Measurements from ENCODE around the gene APBA2. TPM values are rescaled to one million over a fixed set of nuclear protein-coding genes. Genes with fewer than 3 reads are reported as not detected.

Gene APBA2
- total RNA-seq, 2 donors from 2014 or later, result 27.1 to 28.9 TPM

DNA sequence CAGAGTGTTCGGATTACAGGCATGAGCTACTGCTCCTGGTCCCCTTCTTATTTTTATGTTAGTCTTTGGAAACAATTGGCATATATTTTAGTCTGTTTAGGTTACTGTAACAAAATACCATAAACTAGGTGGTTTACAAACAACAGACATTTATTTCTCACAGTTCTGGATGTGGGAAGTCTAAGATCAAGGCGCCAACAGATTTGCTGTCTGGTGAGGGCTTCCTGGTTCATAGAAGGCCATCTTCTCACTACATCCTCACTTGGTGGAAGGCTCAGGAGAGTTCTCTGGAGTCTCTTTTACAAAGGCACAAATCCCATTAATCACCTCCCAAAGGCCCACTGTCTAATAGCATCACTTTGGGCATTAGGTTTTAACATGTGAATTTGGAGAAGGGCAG, 101.0 kb downstream of the APBA2 start:
- DNase-seq (no peak), ATAC-seq (no peak)
- no peaks in the 10 kb centered on the region for H3K36me3 Mint-ChIP-seq (ENCODE audit: low read depth)
- no peak overlapping the region for H3K27ac Mint-ChIP-seq
- peaks cover 13% of the 10 kb centered on the region for H3K4me1 Mint-ChIP-seq
- no peak overlapping the region for H3K4me3 Mint-ChIP-seq
- H3K9me3 ChIP-seq (ENCODE audit: control insufficient read depth, low read length, poor library complexity, severe bottlenecking), result no peaks in the 10 kb centered on the region
- H3K27me3 Mint-ChIP-seq, result no peaks in the 10 kb centered on the region

DNA sequence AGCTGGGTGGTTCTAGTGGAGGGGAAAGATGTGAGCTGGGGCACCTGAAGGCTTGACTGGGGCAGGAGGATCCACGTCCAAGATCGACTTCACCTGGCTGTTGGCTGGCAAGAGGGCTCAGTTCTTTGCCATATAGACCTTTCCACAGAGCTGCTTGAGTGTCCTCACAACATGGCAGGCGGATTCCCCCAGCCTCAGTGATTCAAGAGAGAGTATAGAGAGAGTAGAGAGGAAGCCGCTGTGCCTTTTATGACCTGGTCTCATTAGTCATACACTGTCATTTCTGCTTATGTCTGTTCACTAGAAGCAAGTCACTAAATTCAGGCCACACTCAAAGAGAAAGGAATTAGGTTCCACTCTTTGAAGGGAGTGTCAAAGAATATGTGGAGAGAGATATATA, 101.6 kb downstream of the APBA2 start:
- H3K27me3 Mint-ChIP-seq, result no peaks in the 10 kb centered on the region
- H3K4me1 Mint-ChIP-seq, result peaks cover 14% of the 10 kb centered on the region
- ATAC-seq, result no peak

DNA sequence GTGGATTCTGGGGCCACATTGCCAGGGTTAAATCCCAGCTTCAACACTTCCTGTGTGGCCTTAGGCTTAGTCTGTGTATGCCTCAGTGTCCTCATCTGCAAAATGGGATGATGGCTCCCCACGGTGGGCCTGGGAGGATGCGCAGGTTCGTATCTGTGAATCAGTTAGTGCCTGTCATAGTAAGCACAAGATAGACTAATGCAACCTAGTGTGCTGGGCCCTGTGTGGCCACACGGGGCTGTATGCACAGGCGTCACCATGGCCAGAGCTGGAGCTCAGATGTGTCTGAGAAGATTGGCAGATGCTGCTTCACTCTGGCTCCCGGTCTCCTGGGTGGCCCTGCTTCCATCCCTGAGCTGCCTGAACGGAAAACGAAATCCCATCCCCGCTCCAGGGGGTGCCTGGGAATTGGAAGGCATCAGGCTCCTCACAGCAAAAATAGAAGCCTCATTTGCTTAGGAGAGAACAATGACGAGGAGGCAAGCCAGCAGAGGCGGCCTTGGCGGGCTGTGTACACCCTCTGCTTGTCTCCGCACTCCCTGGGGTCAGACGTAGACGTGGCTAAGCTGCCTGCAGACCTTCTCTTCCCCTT, 103.6 kb downstream of the APBA2 start:
- Mint-ChIP-seq H3K27ac (no peak overlapping the region), H3K4me1 (peaks cover 34% of the 10 kb centered on the region), H3K36me3 (ENCODE audit: low read depth) (no peaks in the 10 kb centered on the region), H3K4me3 (no peak overlapping the region), H3K27me3 (no peaks in the 10 kb centered on the region)
- ATAC-seq (no peak), DNase-seq (no peak)
- H3K9me3 ChIP-seq (ENCODE audit: control insufficient read depth, low read length, poor library complexity, severe bottlenecking), result no peaks in the 10 kb centered on the region

More for the DNA sequence above, 101.6 kb downstream of the APBA2 start:
- no peak for DNase-seq
- Mint-ChIP-seq H3K36me3 (ENCODE audit: low read depth) (no peaks in the 10 kb centered on the region), H3K4me3 (no peak overlapping the region), H3K27ac (no peak overlapping the region)
- H3K9me3 ChIP-seq (ENCODE audit: control insufficient read depth, low read length, poor library complexity, severe bottlenecking), result no peaks in the 10 kb centered on the region

- DNase-seq, result no peak
- no peak overlapping the region for H3K27ac Mint-ChIP-seq
- H3K9me3 ChIP-seq (ENCODE audit: control insufficient read depth, low read length, poor library complexity, severe bottlenecking), result no peaks in the 10 kb centered on the region
- H3K27me3 Mint-ChIP-seq, result no peaks in the 10 kb centered on the region
- H3K4me1 Mint-ChIP-seq, result peaks cover 33% of the 10 kb centered on the region
- no peak for ATAC-seq
- H3K4me3 Mint-ChIP-seq, result no peak overlapping the region
- no peaks in the 10 kb centered on the region for H3K36me3 Mint-ChIP-seq (ENCODE audit: low read depth)
Measured at GRCh38 chr15:28989896-28990295, 104.1 kb downstream of the APBA2 start.

DNA sequence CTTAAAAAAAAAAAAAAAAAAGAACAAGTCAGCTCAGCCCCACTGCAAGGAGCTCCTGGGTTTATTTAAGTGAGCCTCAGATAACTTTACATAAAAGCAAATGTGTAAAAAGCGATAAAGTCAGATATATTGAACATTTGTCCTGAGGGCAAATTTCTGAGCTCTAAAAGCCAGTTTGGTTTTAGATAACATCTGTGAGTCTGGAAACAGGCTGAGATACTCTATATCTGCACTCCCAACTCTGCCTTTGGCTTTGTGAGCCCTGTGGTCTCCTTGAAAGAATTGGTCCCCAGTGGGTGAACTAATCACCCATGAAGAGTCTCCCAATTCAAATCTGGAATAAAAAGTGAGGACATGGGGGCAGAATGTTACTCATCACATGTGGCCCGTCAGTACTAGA, 104.6 kb downstream of the APBA2 start:
- DNase-seq (no peak), ATAC-seq (no peak)
- Mint-ChIP-seq H3K4me3 (no peak overlapping the region), H3K27me3 (no peaks in the 10 kb centered on the region), H3K4me1 (peaks cover 32% of the 10 kb centered on the region), H3K27ac (no peak overlapping the region), H3K36me3 (ENCODE audit: low read depth) (no peaks in the 10 kb centered on the region)
- H3K9me3 ChIP-seq (ENCODE audit: control insufficient read depth, low read length, poor library complexity, severe bottlenecking), result no peaks in the 10 kb centered on the region

DNA sequence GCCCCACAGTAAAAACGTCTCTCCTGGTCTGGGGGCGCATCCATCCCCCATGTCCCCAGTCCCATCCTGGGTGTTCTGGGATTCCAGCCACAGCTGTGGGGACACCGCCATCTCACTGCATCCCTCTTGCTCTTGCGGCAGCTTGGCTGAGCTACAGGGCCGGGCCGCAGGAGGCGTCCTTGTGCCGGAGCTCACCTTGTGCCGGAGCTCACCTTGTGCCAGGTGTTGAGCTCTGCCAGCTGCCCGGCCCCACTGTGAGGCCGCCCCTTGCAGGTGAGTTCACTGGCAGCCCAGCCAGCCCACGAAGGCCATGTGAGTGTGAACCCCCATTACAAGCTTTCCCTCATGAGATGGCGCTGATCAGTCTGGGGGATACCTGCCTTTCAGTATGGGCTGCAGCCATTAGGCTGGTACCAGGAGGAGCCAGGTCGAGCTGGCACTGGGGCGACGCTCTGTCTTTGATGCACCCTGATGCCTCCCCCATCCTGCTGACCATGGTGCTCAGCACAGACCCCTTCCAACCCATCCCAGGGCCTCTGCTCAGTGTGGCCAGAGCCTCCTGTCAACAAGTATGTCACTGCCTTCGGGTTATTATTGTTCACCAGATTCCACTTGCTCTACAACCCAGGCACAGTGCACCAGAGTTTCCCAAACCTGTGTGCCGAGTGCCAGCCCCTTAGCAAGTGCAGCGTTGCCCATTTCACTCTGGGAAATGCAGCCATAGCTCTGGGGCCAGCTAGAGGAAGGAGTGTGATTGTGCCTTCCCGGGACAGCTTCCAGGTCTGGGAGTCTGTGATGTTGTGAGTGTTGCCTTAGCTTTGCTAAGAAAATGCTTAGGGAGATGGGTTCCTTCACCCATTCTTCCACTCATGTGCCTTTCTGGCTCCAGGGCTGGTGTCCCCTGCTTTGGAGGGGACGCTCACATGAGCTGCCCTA, 105.7 kb downstream of the APBA2 start:
- ATAC-seq (no peak), DNase-seq (no peak)
- H3K27ac Mint-ChIP-seq, result no peak overlapping the region
- H3K27me3 Mint-ChIP-seq, result no peaks in the 10 kb centered on the region
- H3K4me1 Mint-ChIP-seq, result peaks cover 29% of the 10 kb centered on the region
- peaks cover under 1% of the 10 kb centered on the region for H3K36me3 Mint-ChIP-seq (ENCODE audit: low read depth)
- no peak overlapping the region for H3K4me3 Mint-ChIP-seq
- no peaks in the 10 kb centered on the region for H3K9me3 ChIP-seq (ENCODE audit: control insufficient read depth, low read length, poor library complexity, severe bottlenecking)

GRCh38 chr15:28992336-28992864, 106.6 kb downstream of the APBA2 start:
- Mint-ChIP-seq H3K27me3 (no peaks in the 10 kb centered on the region), H3K36me3 (ENCODE audit: low read depth) (peaks cover 2% of the 10 kb centered on the region), H3K27ac (peak overlapping the region; percentile 45), H3K4me1 (peaks cover 29% of the 10 kb centered on the region), H3K4me3 (no peak overlapping the region)
- ATAC-seq, result no peak
- no peaks in the 10 kb centered on the region for H3K9me3 ChIP-seq (ENCODE audit: control insufficient read depth, low read length, poor library complexity, severe bottlenecking)
- no peak for DNase-seq

DNA sequence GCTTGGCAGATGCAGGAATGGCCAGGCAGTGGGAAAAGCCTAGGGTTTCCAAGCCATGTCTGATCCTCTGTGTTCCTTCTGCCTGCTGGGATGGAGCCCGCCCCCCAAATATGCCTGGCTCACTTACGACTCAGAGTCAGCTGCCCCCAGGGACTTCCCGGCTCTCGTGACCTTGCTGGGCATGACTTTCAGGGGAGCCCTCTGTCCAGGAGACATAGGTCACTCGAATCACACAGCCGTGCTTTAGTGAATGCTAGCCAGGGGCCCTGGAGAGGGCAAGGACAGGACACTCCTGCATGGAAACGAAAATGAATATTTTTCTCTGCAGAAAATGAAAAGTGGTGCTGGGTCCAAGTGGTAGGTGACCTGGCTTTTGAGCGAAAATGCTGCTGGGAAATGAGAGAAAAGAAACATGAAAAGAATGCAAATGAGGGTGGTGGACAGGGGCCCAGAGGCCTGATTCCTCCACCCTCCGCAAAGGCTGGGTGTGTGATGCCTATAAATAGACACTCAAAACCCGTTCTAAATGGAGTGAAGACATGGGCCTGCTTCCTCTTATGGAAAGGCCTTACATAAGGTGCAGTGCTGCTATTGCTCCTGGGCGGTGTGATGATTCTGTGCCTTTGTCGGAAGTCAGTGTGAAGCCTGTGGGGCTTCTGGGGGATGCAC, 107.4 kb downstream of the APBA2 start:
- no peak overlapping the region for H3K4me3 Mint-ChIP-seq
- peaks cover 2% of the 10 kb centered on the region for H3K36me3 Mint-ChIP-seq (ENCODE audit: low read depth)
- H3K4me1 Mint-ChIP-seq, result peaks cover 29% of the 10 kb centered on the region
- H3K27me3 Mint-ChIP-seq, result no peaks in the 10 kb centered on the region
- H3K9me3 ChIP-seq (ENCODE audit: control insufficient read depth, low read length, poor library complexity, severe bottlenecking), result no peaks in the 10 kb centered on the region
- H3K27ac Mint-ChIP-seq, result peak overlapping the region; percentile 45
- no peak for DNase-seq
- ATAC-seq, result no peak

DNA sequence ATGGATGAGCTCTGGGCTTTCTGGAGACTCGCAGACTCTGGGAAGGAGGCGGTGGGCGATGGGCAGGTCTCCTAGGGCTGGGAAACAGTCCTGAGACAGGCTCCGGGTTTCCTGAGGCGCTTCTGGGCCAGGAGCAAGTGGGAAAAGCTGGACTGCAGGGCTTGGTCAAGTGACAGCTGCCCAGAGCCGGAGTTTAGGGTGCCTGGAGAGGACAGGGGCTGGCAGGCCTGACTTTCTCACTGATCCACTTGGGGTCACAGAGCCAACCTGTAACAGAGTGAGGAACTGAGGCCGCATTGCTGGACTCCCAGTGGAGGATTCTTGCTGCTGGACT, 107.9 kb downstream of the APBA2 start:
- H3K4me1 Mint-ChIP-seq, result peaks cover 29% of the 10 kb centered on the region
- no peak overlapping the region for H3K4me3 Mint-ChIP-seq
- ATAC-seq (no peak), DNase-seq (no peak)
- H3K36me3 Mint-ChIP-seq (ENCODE audit: low read depth), result peaks cover 2% of the 10 kb centered on the region
- H3K27me3 Mint-ChIP-seq, result no peaks in the 10 kb centered on the region
- H3K27ac Mint-ChIP-seq, result peak overlapping the region; percentile 14
- H3K9me3 ChIP-seq (ENCODE audit: control insufficient read depth, low read length, poor library complexity, severe bottlenecking), result no peaks in the 10 kb centered on the region

GRCh38 chr15:28994142-28994830, 108.5 kb downstream of the APBA2 start:
- no peak for DNase-seq
- peak overlapping the region; percentile 14 for H3K27ac Mint-ChIP-seq
- H3K4me1 Mint-ChIP-seq, result peaks cover 29% of the 10 kb centered on the region
- no peaks in the 10 kb centered on the region for H3K9me3 ChIP-seq (ENCODE audit: control insufficient read depth, low read length, poor library complexity, severe bottlenecking)
- peak; percentile 49 for ATAC-seq
- peaks cover 2% of the 10 kb centered on the region for H3K36me3 Mint-ChIP-seq (ENCODE audit: low read depth)
- H3K4me3 Mint-ChIP-seq, result peak overlapping the region; percentile 45
- no peaks in the 10 kb centered on the region for H3K27me3 Mint-ChIP-seq

GRCh38 chr15:28994831-28995596, 109.2 kb downstream of the APBA2 start:
- DNase-seq (no peak), ATAC-seq (no peak)
- Mint-ChIP-seq H3K36me3 (ENCODE audit: low read depth) (peaks cover 2% of the 10 kb centered on the region), H3K27ac (peak overlapping the region; percentile 24), H3K27me3 (no peaks in the 10 kb centered on the region), H3K4me1 (peaks cover 29% of the 10 kb centered on the region), H3K4me3 (peak overlapping the region; percentile 45)
- H3K9me3 ChIP-seq (ENCODE audit: control insufficient read depth, low read length, poor library complexity, severe bottlenecking), result no peaks in the 10 kb centered on the region

DNA sequence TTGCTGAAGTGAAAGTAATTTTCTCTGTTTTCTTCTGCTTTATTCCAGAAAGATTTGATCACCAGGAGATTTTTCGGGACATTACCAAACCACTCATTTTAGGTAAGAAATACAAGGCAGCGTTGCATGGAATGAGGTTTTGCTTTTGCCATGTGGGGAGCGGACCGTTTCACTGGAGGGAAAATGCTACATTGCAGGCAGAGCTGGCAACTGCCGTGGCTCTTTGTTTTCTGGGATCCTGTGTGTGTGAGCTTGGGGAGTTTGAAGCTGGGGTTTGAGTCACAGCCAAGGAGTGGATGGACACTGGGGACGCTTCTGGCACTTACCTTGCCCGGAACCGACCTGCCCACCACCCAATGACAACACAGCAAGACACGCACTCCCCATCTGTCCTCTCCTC, 109.9 kb downstream of the APBA2 start:
- Mint-ChIP-seq H3K27ac (no peak overlapping the region), H3K4me3 (no peak overlapping the region)
- no peak for ATAC-seq

More for the DNA sequence above, 109.9 kb downstream of the APBA2 start:
- H3K27me3 Mint-ChIP-seq, result no peaks in the 10 kb centered on the region
- H3K36me3 Mint-ChIP-seq (ENCODE audit: low read depth), result peaks cover 2% of the 10 kb centered on the region
- DNase-seq, result no peak
- H3K4me1 Mint-ChIP-seq, result peaks cover 29% of the 10 kb centered on the region
- H3K9me3 ChIP-seq (ENCODE audit: control insufficient read depth, low read length, poor library complexity, severe bottlenecking), result no peaks in the 10 kb centered on the region

All from T-helper 17 cell (primary cell).